Measurements from ENCODE around the gene APOBEC2. TPM values are rescaled to one million over a fixed set of nuclear protein-coding genes. Genes with fewer than 3 reads are reported as not detected.
A peak's percentile ranks its signal among the peaks of the same experiment; 100 is the strongest.

Gene APOBEC2
- total and polyA plus RNA-seq, 2 of the 13 experiments (the other 11 are each of a cell fraction or from before 2014, with no cell fraction given): 0.09 TPM; not detected in 1

- TF ChIP-seq THRA (CRISPR knock-in tag; IDR thresholded peaks at IDR 0.05; ENCODE audit: borderline replicate concordance) (peak; percentile 82), SNAPC2 (CRISPR knock-in tag; IDR thresholded peaks at IDR 0.05) (no peak), ISX (CRISPR knock-in tag; conservative IDR thresholded peaks at IDR 0.05) (no peak), HOXA3 (CRISPR knock-in tag; IDR thresholded peaks at IDR 0.05) (peak; percentile 76), CSRNP1 (CRISPR knock-in tag; IDR thresholded peaks at IDR 0.05) (0 out of 2 replicates have a peak, but pooled peaks have one; percentile 32), ZBTB10 (CRISPR knock-in tag; IDR thresholded peaks at IDR 0.05; ENCODE audit: borderline replicate concordance) (no peak; the same call in 1 of the 2 replicates), HNF4A (CRISPR knock-in tag; IDR thresholded peaks at IDR 0.05) (peak; percentile 21), GATAD1 (CRISPR knock-in tag; IDR thresholded peaks at IDR 0.05) (no peak), TEAD2 (CRISPR knock-in tag; IDR thresholded peaks at IDR 0.05) (peak; percentile 79; the same call in 1 of the 2 replicates), TCF7 (IDR thresholded peaks at IDR 0.05; ENCODE audit: low read depth) (no peak), ZNF235 (CRISPR knock-in tag; IDR thresholded peaks at IDR 0.05; ENCODE audit: borderline replicate concordance) (peak; percentile 63; the same call in 1 of the 2 replicates), ZNF773 (CRISPR knock-in tag; IDR thresholded peaks at IDR 0.05; ENCODE audit: borderline replicate concordance) (no peak), IRX3 (CRISPR knock-in tag; IDR thresholded peaks at IDR 0.05; ENCODE audit: borderline replicate concordance, low read depth) (no peak), FOXP4 (CRISPR knock-in tag; IDR thresholded peaks at IDR 0.05) (peak; percentile 50; the same call in 1 of the 2 replicates), ZNF263 (CRISPR knock-in tag; IDR thresholded peaks at IDR 0.05) (peak; percentile 58; the same call in 1 of the 2 replicates), ELF3 (CRISPR knock-in tag; IDR thresholded peaks at IDR 0.05) (peak; percentile 32; the same call in 1 of the 2 replicates), IRF9 (CRISPR knock-in tag; IDR thresholded peaks at IDR 0.05; ENCODE audit: borderline replicate concordance) (peak; percentile 81; the same call in 1 of the 2 replicates), FOSL1 (CRISPR knock-in tag; IDR thresholded peaks at IDR 0.05; ENCODE audit: borderline replicate concordance) (0 out of 2 replicates have a peak, but pooled peaks have one; percentile 16), ZNF207 (IDR thresholded peaks at IDR 0.05; ENCODE audit: borderline replicate concordance) (no peak), STAG1 (CRISPR knock-in tag; IDR thresholded peaks at IDR 0.05) (peak; percentile 99)
These were observed 25.0 kb upstream of the APOBEC2 start (continued) for GRCh38 chr6:41027799-41028560.
